ENCODE results near the gene CD40LG. TPM values are rescaled to one million over a fixed set of nuclear protein-coding genes. Genes with fewer than 3 reads are reported as not detected.

CD40LG gene
- total and polyA plus RNA-seq, 4 donors = 0.20 to 0.74 (median 0.50) TPM

DNA sequence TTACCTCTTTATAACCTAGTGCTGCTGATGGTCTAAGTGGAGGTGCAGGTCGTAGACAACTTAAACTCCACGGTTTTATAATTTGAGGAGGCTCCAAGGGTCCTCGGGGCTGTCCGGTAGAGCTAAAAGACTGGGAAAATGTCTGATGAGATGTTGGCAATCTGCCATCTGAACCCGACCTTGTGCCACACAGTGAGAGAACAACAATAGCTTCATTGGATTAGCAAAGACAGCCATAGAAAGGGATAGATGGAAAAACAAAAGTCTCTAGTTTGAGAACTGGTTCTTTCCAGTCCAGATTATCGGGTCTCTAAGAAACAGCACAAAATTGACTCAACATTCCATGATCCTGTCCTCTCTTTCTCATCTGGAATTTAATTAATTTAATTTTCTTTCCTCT lies 31.6 kb downstream of the CD40LG start:
- 65 to 81% methylated on average over 6 of the region's 6 CpGs for WGBS, 2 donors
- ATAC-seq (ENCODE audit: insufficient read depth, low FRiP score) = no peak
- DNase-seq = no peak

DNA sequence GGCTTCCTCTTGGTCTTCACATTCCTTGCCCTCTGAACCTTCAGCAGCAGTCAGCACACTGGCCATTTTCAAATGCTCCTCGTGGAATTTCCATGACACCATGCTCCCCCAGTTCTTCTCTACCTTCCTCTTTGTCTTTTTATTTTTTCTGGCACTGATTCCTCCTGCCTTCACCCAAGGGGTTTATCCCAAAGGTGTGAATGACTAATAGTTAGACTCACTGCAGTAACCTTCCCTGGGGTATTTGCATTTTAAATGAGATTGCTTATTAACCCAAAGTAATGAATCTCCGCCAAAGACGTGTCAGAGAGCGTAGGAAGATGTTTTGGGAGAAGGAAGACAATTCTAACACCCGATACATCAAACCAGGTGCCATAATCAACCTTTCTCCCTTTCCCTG lies 36.2 kb downstream of the CD40LG start:
- H3K27me3 ChIP-seq (ENCODE audit: control insufficient read depth in 3 of 3, insufficient read depth in 3 of 3, low read length in 2 of 3) = peaks cover 0 to 34% (median 26%) of the 10 kb centered on the region in 3 donors
- H3K36me3 ChIP-seq (ENCODE audit: control insufficient read depth in 4 of 4, insufficient read depth in 4 of 4, low read length in 4 of 4) = peaks cover 0 to 7% (median 2%) of the 10 kb centered on the region in 4 donors
- ATAC-seq (ENCODE audit: insufficient read depth, low FRiP score) (no peak), DNase-seq (no peak)
- no peak overlapping the region for H3K9ac ChIP-seq (ENCODE audit: insufficient read depth in 1 of 2, low read length in 2 of 2)
- no peaks in the 10 kb centered on the region for H3K9me3 ChIP-seq (ENCODE audit: control insufficient read depth in 4 of 4, insufficient read depth in 3 of 4, low read length in 3 of 4)
- TF ChIP-seq, protein P1, sequence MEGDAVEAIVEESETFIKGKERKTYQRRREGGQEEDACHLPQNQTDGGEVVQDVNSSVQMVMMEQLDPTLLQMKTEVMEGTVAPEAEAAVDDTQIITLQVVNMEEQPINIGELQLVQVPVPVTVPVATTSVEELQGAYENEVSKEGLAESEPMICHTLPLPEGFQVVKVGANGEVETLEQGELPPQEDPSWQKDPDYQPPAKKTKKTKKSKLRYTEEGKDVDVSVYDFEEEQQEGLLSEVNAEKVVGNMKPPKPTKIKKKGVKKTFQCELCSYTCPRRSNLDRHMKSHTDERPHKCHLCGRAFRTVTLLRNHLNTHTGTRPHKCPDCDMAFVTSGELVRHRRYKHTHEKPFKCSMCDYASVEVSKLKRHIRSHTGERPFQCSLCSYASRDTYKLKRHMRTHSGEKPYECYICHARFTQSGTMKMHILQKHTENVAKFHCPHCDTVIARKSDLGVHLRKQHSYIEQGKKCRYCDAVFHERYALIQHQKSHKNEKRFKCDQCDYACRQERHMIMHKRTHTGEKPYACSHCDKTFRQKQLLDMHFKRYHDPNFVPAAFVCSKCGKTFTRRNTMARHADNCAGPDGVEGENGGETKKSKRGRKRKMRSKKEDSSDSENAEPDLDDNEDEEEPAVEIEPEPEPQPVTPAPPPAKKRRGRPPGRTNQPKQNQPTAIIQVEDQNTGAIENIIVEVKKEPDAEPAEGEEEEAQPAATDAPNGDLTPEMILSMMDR (IDR thresholded peaks at IDR 0.05; ENCODE audit: control extremely low read depth, extremely low read depth) = no peak
- H3K27ac ChIP-seq (ENCODE audit: low read depth in 1 of 2, low read length in 1 of 2) = no peak overlapping the region
- WGBS, 2 donors = 73 to 95% methylated on average over 5 of the region's 5 CpGs
- H3K4me1 ChIP-seq (ENCODE audit: control insufficient read depth in 5 of 5, insufficient read depth in 5 of 5, low read length in 5 of 5) = no peaks in the 10 kb centered on the region
- H3K4me3 ChIP-seq = no peak overlapping the region

More for the DNA sequence above, 31.6 kb downstream of the CD40LG start:
- Histone ChIP-seq H3K27ac (ENCODE audit: low read depth in 1 of 2, low read length in 1 of 2) (no peak overlapping the region), H3K4me1 (ENCODE audit: control insufficient read depth in 5 of 5, insufficient read depth in 5 of 5, low read length in 5 of 5) (no peaks in the 10 kb centered on the region), H3K36me3 (ENCODE audit: control insufficient read depth in 4 of 4, insufficient read depth in 4 of 4, low read length in 4 of 4) (peaks cover 0 to 6% (median 0%) of the 10 kb centered on the region in 4 donors), H3K27me3 (ENCODE audit: control insufficient read depth in 3 of 3, insufficient read depth in 3 of 3, low read length in 2 of 3) (peaks cover 3 to 30% (median 26%) of the 10 kb centered on the region in 3 donors), H3K9ac (ENCODE audit: insufficient read depth in 1 of 2, low read length in 2 of 2) (no peak overlapping the region), H3K9me3 (ENCODE audit: control insufficient read depth in 4 of 4, insufficient read depth in 3 of 4, low read length in 3 of 4) (no peaks in the 10 kb centered on the region), H3K4me3 (no peak overlapping the region)
- TF ChIP-seq, protein P1 (IDR thresholded peaks at IDR 0.05; ENCODE audit: control extremely low read depth, extremely low read depth) = no peak

DNA sequence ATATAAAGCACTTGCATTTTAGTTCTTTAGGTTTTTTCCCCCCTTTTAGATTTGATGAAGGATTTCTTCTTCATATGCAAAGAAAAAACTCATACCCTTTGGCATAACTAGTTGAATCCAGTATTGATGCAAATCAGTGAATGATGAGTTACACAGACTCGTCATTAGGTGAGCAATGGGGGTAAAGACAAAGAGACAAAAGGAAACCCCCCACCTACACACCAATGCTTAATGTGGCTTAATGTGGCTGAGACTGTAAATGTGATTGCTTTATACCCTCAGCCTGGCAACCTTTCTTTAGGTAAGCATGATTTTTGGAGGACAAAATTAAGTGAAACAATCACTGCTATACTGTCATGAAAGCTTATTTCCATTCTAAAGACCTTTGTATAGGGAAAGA lies 39.5 kb downstream of the CD40LG start:
- TF ChIP-seq, protein P1 (IDR thresholded peaks at IDR 0.05; ENCODE audit: control extremely low read depth, extremely low read depth) = no peak
- H3K27ac ChIP-seq (ENCODE audit: low read depth in 1 of 2, low read length in 1 of 2) = no peak overlapping the region
- H3K4me3 ChIP-seq = no peak overlapping the region
- H3K36me3 ChIP-seq (ENCODE audit: control insufficient read depth in 4 of 4, insufficient read depth in 4 of 4, low read length in 4 of 4) = peaks cover 0 to 10% (median under 1%) of the 10 kb centered on the region in 4 donors
- ATAC-seq (ENCODE audit: insufficient read depth, low FRiP score) = no peak
- H3K9me3 ChIP-seq (ENCODE audit: control insufficient read depth in 4 of 4, insufficient read depth in 3 of 4, low read length in 3 of 4) = no peaks in the 10 kb centered on the region
- peaks cover 0 to 32% (median 16%) of the 10 kb centered on the region in 3 donors for H3K27me3 ChIP-seq (ENCODE audit: control insufficient read depth in 3 of 3, insufficient read depth in 3 of 3, low read length in 2 of 3)
- no peaks in the 10 kb centered on the region for H3K4me1 ChIP-seq (ENCODE audit: control insufficient read depth in 5 of 5, insufficient read depth in 5 of 5, low read length in 5 of 5)
- 55 to 96% methylated on average over 1 of the region's 1 CpG for WGBS, 2 donors
- no peak for DNase-seq
- no peak overlapping the region for H3K9ac ChIP-seq (ENCODE audit: insufficient read depth in 1 of 2, low read length in 2 of 2)

DNA sequence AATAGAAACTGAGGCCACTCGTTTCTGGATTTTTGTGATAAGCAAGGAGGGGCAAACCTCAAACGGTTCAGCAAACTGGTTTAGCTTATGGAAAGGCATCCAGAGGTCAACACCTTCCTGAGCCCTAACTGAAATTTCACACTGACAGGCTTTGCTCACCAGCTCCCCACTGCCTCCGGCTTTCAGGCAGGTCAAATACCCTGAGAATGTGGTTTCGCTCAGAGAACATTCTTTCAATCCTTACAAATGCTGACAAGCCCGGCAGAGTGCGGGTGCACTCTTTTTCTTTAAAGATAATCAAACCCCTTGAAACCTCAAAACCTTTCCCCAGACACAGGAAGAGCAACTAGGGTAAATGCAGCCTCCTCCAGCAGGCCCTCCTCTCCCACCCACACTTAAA lies 41.5 kb downstream of the CD40LG start:
- ATAC-seq (ENCODE audit: insufficient read depth, low FRiP score) = no peak
- H3K27ac ChIP-seq (ENCODE audit: low read depth in 1 of 2, low read length in 1 of 2) = no peak overlapping the region
- DNase-seq = no peak
- TF ChIP-seq, protein P1 (IDR thresholded peaks at IDR 0.05; ENCODE audit: control extremely low read depth, extremely low read depth) = no peak
- H3K27me3 ChIP-seq (ENCODE audit: control insufficient read depth in 3 of 3, insufficient read depth in 3 of 3, low read length in 2 of 3) = peaks cover 0 to 30% (median 13%) of the 10 kb centered on the region in 3 donors
- WGBS, 2 donors = 60 to 65% methylated on average over 6 of the region's 6 CpGs
- no peaks in the 10 kb centered on the region for H3K9me3 ChIP-seq (ENCODE audit: control insufficient read depth in 4 of 4, insufficient read depth in 3 of 4, low read length in 3 of 4)
- H3K4me1 ChIP-seq (ENCODE audit: control insufficient read depth in 5 of 5, insufficient read depth in 5 of 5, low read length in 5 of 5) = peaks cover 0 to under 1% (median 0%) of the 10 kb centered on the region in 5 donors
- no peak overlapping the region for H3K4me3 ChIP-seq
- no peak overlapping the region for H3K9ac ChIP-seq (ENCODE audit: insufficient read depth in 1 of 2, low read length in 2 of 2)
- peaks cover 0 to 10% (median 0%) of the 10 kb centered on the region in 4 donors for H3K36me3 ChIP-seq (ENCODE audit: control insufficient read depth in 4 of 4, insufficient read depth in 4 of 4, low read length in 4 of 4)

Measured in lung (tissue), 12 donors.